A549 (cell line): ENCODE results near the gene VPS26B.
"Not testable (repeated sequence)": the region's sequence is repeated elsewhere in the genome, so short reads cannot be mapped to it uniquely, and the experiment has no call there.

Experiments
- CTCF ChIP-seq: fragments of >200 bp; sonication (Bioruptor Twin); formaldehyde crosslinking; IDR thresholded peaks from 3 replicates; pipeline ENCODE4 v1.5.1; 2016
- EP300 ChIP-seq, 2 experiments: fragments of >200 bp; sonication (Bioruptor Twin); formaldehyde crosslinking; IDR thresholded peaks; 2 replicates in 1 of 2; 3 replicates in 1 of 2; pipeline ENCODE4 v1.6.1; 2016 to 2017
- HDAC2 ChIP-seq: fragments of 200-600 bp; sonication (generic); IDR thresholded peaks from 2 replicates; pipeline ENCODE4 v1.6.1; 2016
- MAX ChIP-seq: IDR thresholded peaks from 2 replicates; pipeline ENCODE4 v1.6.1; 2012
- NR3C1 ChIP-seq: fragments of >200 bp; sonication (Bioruptor Twin); formaldehyde crosslinking; IDR thresholded peaks from 3 replicates; pipeline ENCODE4 v1.6.1; 2017
- POLR2A ChIP-seq: IDR thresholded peaks from 2 replicates; pipeline ENCODE4 v1.6.1; 2012; ENCODE audit warnings: mild to moderate bottlenecking, low read length
- USF2 ChIP-seq: fragments of 450-650 bp; IDR thresholded peaks from 2 replicates; pipeline ENCODE4 v1.6.1; 2014; ENCODE audit warnings: antibody characterized with exemption

- TF ChIP-seq MAX; CTCF; USF2; HDAC2; NR3C1; POLR2A; EP300 (IDR thresholded peaks at IDR 0.05): not testable (repeated sequence)
Observed at GRCh38 chr11:134284349-134284748, 59.9 kb downstream of the VPS26B start.
